Measurements from ENCODE around the gene EIF2S1. TPM values are rescaled to one million over a fixed set of nuclear protein-coding genes. Genes with fewer than 3 reads are reported as not detected.

The EIF2S1 gene
- total and polyA plus RNA-seq, 4 donors = 22.5 to 109 (median 58.5) TPM

GRCh38 chr14:67345583-67345982, 14.5 kb upstream of the EIF2S1 start:
- peak in 1 of 3 donors; percentile 19 for DNase-seq
- TF ChIP-seq CTCF (IDR thresholded peaks at IDR 0.05; ENCODE audit: control extremely low read depth, extremely low read depth) = no peak
- Histone ChIP-seq H3K27ac (ENCODE audit: low read depth in 1 of 2, low read length in 1 of 2) (no peak overlapping the region), H3K9ac (ENCODE audit: insufficient read depth in 1 of 2, low read length in 2 of 2) (no peak overlapping the region), H3K4me3 (no peak overlapping the region), H3K9me3 (ENCODE audit: control insufficient read depth in 4 of 4, insufficient read depth in 3 of 4, low read length in 3 of 4) (no peaks in the 10 kb centered on the region), H3K36me3 (ENCODE audit: control insufficient read depth in 4 of 4, insufficient read depth in 4 of 4, low read length in 4 of 4) (peaks cover 4 to 35% (median 28%) of the 10 kb centered on the region in 4 donors), H3K4me1 (ENCODE audit: control insufficient read depth in 5 of 5, insufficient read depth in 5 of 5, low read length in 5 of 5) (no peaks in the 10 kb centered on the region), H3K27me3 (ENCODE audit: control insufficient read depth in 3 of 3, insufficient read depth in 3 of 3, low read length in 2 of 3) (no peaks in the 10 kb centered on the region)
- ATAC-seq (ENCODE audit: insufficient read depth, low FRiP score) = no peak

- WGBS, 2 donors = 90 to 92% methylated on average over 5 of the region's 5 CpGs
- no peaks in the 10 kb centered on the region for H3K27me3 ChIP-seq (ENCODE audit: control insufficient read depth in 3 of 3, insufficient read depth in 3 of 3, low read length in 2 of 3)
- no peak for ATAC-seq (ENCODE audit: insufficient read depth, low FRiP score)
- no peak for DNase-seq
- peaks cover 0 to 4% (median 0%) of the 10 kb centered on the region in 5 donors for H3K4me1 ChIP-seq (ENCODE audit: control insufficient read depth in 5 of 5, insufficient read depth in 5 of 5, low read length in 5 of 5)
- H3K9ac ChIP-seq (ENCODE audit: insufficient read depth in 1 of 2, low read length in 2 of 2) = no peak overlapping the region
- no peak overlapping the region for H3K4me3 ChIP-seq
- no peak overlapping the region for H3K27ac ChIP-seq (ENCODE audit: low read depth in 1 of 2, low read length in 1 of 2)
- peaks cover 0 to 28% (median 20%) of the 10 kb centered on the region in 4 donors for H3K36me3 ChIP-seq (ENCODE audit: control insufficient read depth in 4 of 4, insufficient read depth in 4 of 4, low read length in 4 of 4)
- no peak for TF ChIP-seq CTCF (IDR thresholded peaks at IDR 0.05; ENCODE audit: control extremely low read depth, extremely low read depth)
- no peaks in the 10 kb centered on the region for H3K9me3 ChIP-seq (ENCODE audit: control insufficient read depth in 4 of 4, insufficient read depth in 3 of 4, low read length in 3 of 4)
These were observed 8.1 kb upstream of the EIF2S1 start for GRCh38 chr14:67352055-67352454.

GRCh38 chr14:67357186-67357968, 2.8 kb upstream of the EIF2S1 start:
- 53 to 81% methylated on average over 4 of the region's 4 CpGs for WGBS, 2 donors
- Histone ChIP-seq H3K4me1 (ENCODE audit: control insufficient read depth in 5 of 5, insufficient read depth in 5 of 5, low read length in 5 of 5) (peaks cover 0 to 24% (median 10%) of the 10 kb centered on the region in 5 donors), H3K27ac (ENCODE audit: low read depth in 1 of 2, low read length in 1 of 2) (peak overlapping the region in 1 of 2 donors; percentile 69), H3K27me3 (ENCODE audit: control insufficient read depth in 3 of 3, insufficient read depth in 3 of 3, low read length in 2 of 3) (no peaks in the 10 kb centered on the region), H3K9ac (ENCODE audit: insufficient read depth in 1 of 2, low read length in 2 of 2) (peak overlapping the region in 1 of 2 donors; percentile 57), H3K4me3 (no peak overlapping the region), H3K36me3 (ENCODE audit: control insufficient read depth in 4 of 4, insufficient read depth in 4 of 4, low read length in 4 of 4) (peaks cover 0 to 4% (median 2%) of the 10 kb centered on the region in 4 donors), H3K9me3 (ENCODE audit: control insufficient read depth in 4 of 4, insufficient read depth in 3 of 4, low read length in 3 of 4) (no peaks in the 10 kb centered on the region)
- TF ChIP-seq CTCF (IDR thresholded peaks at IDR 0.05; ENCODE audit: control extremely low read depth, extremely low read depth) = no peak
- ATAC-seq (ENCODE audit: insufficient read depth, low FRiP score) (no peak), DNase-seq (no peak)
